H1 (cell line): ENCODE data around the gene ZNF699.

Experiments
- KDM1A ChIP-seq: fragments of 200-600, 300-600 bp; sonication (generic); IDR thresholded peaks from 2 replicates; pipeline ENCODE4 v1.7.1; 2016; ENCODE audit warnings: mild to moderate bottlenecking, low read length, borderline replicate concordance
- POLR2AphosphoS5 ChIP-seq: IDR thresholded peaks from 2 replicates; pipeline ENCODE4 v1.6.1; 2011; ENCODE audit warnings: low read depth, low read length

GRCh38 chr19:9323557-9323918, 13.9 kb upstream of the ZNF699 start:
- TF ChIP-seq KDM1A (no peak), POLR2AphosphoS5 (no peak)
